Inflammatory macrophage (primary cell): ENCODE results near the gene CBR1.
"Not testable (repeated sequence)": the region's sequence is repeated elsewhere in the genome, so short reads cannot be mapped to it uniquely, and the experiment has no call there.

Experiments
- DNase-seq, 2 donors: peaks; one replicate each; pipeline ENCODE4 v3.0.0-alpha.2; 2020 to 2022

Gene CBR1

GRCh38 chr21:36052860-36053714 is 16.7 kb upstream of the CBR1 start:
- no peak for DNase-seq

- no peak for DNase-seq
Observed at GRCh38 chr21:36053715-36054062, 16.1 kb upstream of the CBR1 start.

GRCh38 chr21:36055551-36055950 is 14.3 kb upstream of the CBR1 start:
- DNase-seq = no peak

- DNase-seq = peak; percentile 39 to 68
Observed at GRCh38 chr21:36059823-36060158, 10.0 kb upstream of the CBR1 start.

GRCh38 chr21:36060159-36060921 is 9.5 kb upstream of the CBR1 start, which contains the start of gene SETD4:
Gene SETD4, minus strand, starts transcription at chr21:36060526. Its CDS starts 1,638 bp downstream, at chr21:36058888.
- peak; percentile 97 to 98 for DNase-seq

GRCh38 chr21:36061445-36061844 is 8.4 kb upstream of the CBR1 start:
- no peak for DNase-seq

- no peak for DNase-seq
Observed at GRCh38 chr21:36063375-36064084, 6.3 kb upstream of the CBR1 start.

- DNase-seq = no peak
Observed at GRCh38 chr21:36064085-36064460, 5.8 kb upstream of the CBR1 start.

- DNase-seq = peak; percentile 48 to 50
Observed at GRCh38 chr21:36065497-36066036, 4.3 kb upstream of the CBR1 start.

- no peak for DNase-seq
Observed at GRCh38 chr21:36068748-36069398, 951 bp upstream of the CBR1 start.

- no peak for DNase-seq
Observed at GRCh38 chr21:36070999-36071398, 1.2 kb downstream of the CBR1 start.

GRCh38 chr21:36072453-36073162 is 2.8 kb downstream of the CBR1 start:
- no peak for DNase-seq

GRCh38 chr21:36073181-36073580 is 3.4 kb downstream of the CBR1 start:
- no peak for DNase-seq

GRCh38 chr21:36073911-36074310 is 4.1 kb downstream of the CBR1 start:
- not testable (repeated sequence) for DNase-seq

- no peak for DNase-seq
Observed at GRCh38 chr21:36075171-36075570, 5.3 kb downstream of the CBR1 start.

- no peak for DNase-seq
Observed at GRCh38 chr21:36075953-36076352, 6.1 kb downstream of the CBR1 start.

- peak in 1 of 2 donors; percentile 14 for DNase-seq
Observed at GRCh38 chr21:36076878-36077655, 7.2 kb downstream of the CBR1 start.

GRCh38 chr21:36077758-36078157 is 7.9 kb downstream of the CBR1 start:
- DNase-seq = no peak

- peak; percentile 64 to 75 for DNase-seq
Observed at GRCh38 chr21:36079010-36079649, 9.3 kb downstream of the CBR1 start.

GRCh38 chr21:36079671-36080070 is 9.8 kb downstream of the CBR1 start:
- DNase-seq = no peak
